H7 (cell line): ENCODE data around the gene SNAP23. TPM values are rescaled to one million over a fixed set of nuclear protein-coding genes. Genes with fewer than 3 reads are reported as not detected.
A peak's percentile ranks its signal among the peaks of the same experiment; 100 is the strongest.

Source experiments
- DNase-seq: peaks from one replicate; pipeline ENCODE4 v3.0.0; 2012
- H3K27me3 ChIP-seq: 2 replicates; pipeline ENCODE4 v1.6.0; 2011; ENCODE audit warnings: mild to moderate bottlenecking, low read length; ENCODE audit not compliant: control insufficient read depth, insufficient read depth
- H3K36me3 ChIP-seq: replicated peaks from 2 replicates; pipeline ENCODE4 v1.5.1; 2011; ENCODE audit warnings: low read length; ENCODE audit not compliant: control insufficient read depth, insufficient read depth
- H3K4me3 ChIP-seq: 2 replicates; pipeline ENCODE4 v1.5.1; 2011; ENCODE audit warnings: low read depth, mild to moderate bottlenecking, control low read depth, low read length, moderate library complexity; ENCODE audit not compliant: insufficient read depth
- total RNA-seq: library from RNA; depleted of rRNA; stranded (reverse); fragments of >200 nt; shearing (Covaris generic); gene quantifications from 2 replicates; pipeline ENCODE4 v1.2.3, GENCODE V29; 2014

Gene SNAP23
- total RNA-seq, 1 experiment from 2014 or later = 62.0 TPM

GRCh38 chr15:42483677-42484076 lies 11.8 kb upstream of the SNAP23 start:
- no peak for DNase-seq

DNA sequence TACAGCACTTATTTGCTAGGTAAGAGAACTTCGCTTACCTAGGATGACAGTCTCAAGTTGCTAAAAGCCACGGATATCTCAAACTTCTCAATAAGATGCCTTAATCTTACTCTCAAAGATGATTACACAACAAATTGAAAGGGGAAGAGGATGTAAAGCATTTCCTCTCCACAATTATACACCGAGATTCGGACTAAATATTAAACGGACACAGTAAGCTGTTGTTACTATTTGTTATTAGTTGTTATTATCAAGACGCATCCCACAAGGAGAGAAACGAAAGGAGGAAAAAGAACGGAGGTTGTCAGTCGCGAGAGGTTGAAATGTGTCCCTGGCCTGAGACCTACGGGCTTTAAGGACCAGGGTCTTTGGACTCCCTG lies 5.2 kb upstream of the SNAP23 start:
- Histone ChIP-seq H3K36me3 (no peaks in the 10 kb centered on the region), H3K4me3 (peak overlapping the region; percentile 92), H3K27me3 (no peaks in the 10 kb centered on the region)
- no peak for DNase-seq

More at GRCh38 chr15:42483677-42484076, 11.8 kb upstream of the SNAP23 start:
- no peak overlapping the region for H3K4me3 ChIP-seq
- H3K36me3 ChIP-seq = no peaks in the 10 kb centered on the region
- no peaks in the 10 kb centered on the region for H3K27me3 ChIP-seq

DNA sequence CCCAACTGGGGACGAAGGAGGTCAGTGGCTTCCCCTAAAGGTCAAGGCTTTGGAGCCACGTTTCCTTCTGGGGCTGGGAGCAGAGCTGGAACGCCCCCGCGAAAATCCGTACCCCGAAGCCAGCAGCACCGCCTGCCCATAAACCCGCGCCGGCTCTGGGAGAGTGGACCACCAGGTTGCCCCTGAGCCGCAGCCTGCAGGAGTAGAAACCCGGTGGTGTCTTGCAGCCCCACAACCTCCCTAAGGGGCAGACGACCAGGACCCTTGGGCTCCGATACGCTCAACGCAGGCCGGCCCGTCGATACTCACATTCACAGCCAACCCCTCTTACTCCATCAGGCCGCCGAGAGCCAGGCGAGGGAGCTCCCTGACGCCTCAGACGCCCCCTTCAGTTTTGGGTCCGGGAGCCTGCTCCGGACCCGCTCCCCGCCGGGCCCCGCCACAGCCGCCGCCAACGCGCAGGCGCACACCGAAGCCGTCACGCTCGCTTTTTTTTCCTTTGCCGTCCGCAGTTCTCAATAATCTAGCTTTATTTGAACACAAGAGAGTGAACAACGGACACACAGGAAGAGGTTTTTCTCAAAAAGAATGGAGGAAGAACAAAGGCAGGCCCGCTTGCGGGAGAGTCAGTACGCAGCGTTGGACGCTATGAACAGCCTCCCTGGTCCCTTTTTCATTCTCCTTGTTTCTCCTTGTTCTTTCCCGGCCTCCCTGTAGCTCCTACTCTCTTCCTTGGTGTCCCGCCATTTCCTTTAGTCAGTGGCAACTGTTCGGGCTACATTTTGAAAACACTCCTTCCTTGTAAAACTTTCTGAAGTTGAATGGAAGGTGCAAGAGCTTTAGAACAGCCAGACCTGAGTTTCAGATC lies 4.5 kb upstream of the SNAP23 start, which contains the start of gene ZNF106:
ZNF106 (minus strand) TSS at position 471 of the 868 bp plus-strand sequence. CDS start 18,852 bp downstream, outside the sequence.
- DNase-seq = peak; percentile 96
- Histone ChIP-seq H3K4me3 (peak within 1 kb of the TSS; percentile 92), H3K27me3 (no peaks in the 10 kb centered on the region), H3K36me3 (no peaks in the 10 kb centered on the region)

- Histone ChIP-seq H3K4me3 (peak overlapping the region; percentile 92), H3K27me3 (no peaks in the 10 kb centered on the region), H3K36me3 (no peaks in the 10 kb centered on the region)
- no peak for DNase-seq
These were observed 3.8 kb upstream of the SNAP23 start for GRCh38 chr15:42491539-42492225.

GRCh38 chr15:42493679-42494078 lies 1.8 kb upstream of the SNAP23 start:
- Histone ChIP-seq H3K36me3 (no peaks in the 10 kb centered on the region), H3K27me3 (no peaks in the 10 kb centered on the region), H3K4me3 (no peak overlapping the region)
- no peak for DNase-seq

- Histone ChIP-seq H3K4me3 (peak overlapping the region; percentile 68), H3K27me3 (no peaks in the 10 kb centered on the region), H3K36me3 (no peaks in the 10 kb centered on the region)
- DNase-seq = peak; percentile 30
These were observed 455 bp upstream of the SNAP23 start for GRCh38 chr15:42494998-42495360.

DNA sequence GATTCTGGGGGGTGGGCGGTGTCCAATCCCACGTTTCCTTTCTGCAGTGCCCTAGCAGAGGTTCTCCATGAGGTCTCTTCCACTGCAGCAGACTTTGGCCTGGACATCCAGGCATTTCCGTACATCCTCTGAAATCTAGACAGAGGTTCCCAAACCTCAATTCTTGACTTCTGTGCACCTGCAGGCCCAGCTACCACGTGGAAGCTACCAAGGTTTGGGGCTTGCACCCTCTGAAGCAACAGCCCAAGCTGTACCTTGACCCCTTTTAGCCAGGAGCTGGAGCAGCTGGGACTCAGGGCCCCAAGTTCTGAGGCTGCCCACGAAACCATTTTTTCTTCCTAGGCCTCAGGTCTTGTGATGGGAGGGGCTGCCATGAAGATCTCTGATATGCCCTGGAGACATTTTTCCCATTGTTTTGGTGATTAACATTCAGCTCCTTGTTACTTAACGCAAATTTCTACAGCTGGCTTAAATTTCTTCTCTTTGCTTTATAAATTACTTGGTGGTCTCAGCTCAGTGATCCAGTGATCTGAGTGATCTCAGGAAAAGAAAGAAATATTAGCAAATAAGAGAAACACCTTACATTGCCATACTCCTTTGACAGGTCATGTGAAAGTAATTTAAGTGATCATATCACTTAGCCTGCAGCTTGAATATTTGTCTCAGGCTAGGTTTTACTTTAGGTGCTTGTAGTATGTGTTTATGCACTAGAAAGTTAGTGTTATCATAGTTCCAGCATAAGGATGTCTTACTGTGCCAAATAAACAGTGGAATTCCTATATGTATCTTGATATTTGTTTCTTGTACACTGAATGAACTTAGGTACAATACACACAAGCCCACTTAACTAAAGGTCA lies 3.0 kb downstream of the SNAP23 start:
- Histone ChIP-seq H3K36me3 (no peaks in the 10 kb centered on the region), H3K27me3 (no peaks in the 10 kb centered on the region), H3K4me3 (no peak overlapping the region)
- DNase-seq = no peak

- no peak for DNase-seq
- no peak overlapping the region for H3K4me3 ChIP-seq
- H3K36me3 ChIP-seq = no peaks in the 10 kb centered on the region
- H3K27me3 ChIP-seq = no peaks in the 10 kb centered on the region
These were observed 4.6 kb downstream of the SNAP23 start for GRCh38 chr15:42499858-42500609.

- Histone ChIP-seq H3K36me3 (no peaks in the 10 kb centered on the region), H3K27me3 (no peaks in the 10 kb centered on the region), H3K4me3 (no peak overlapping the region)
- no peak for DNase-seq
These were observed 7.0 kb downstream of the SNAP23 start for GRCh38 chr15:42502477-42502876.

DNA sequence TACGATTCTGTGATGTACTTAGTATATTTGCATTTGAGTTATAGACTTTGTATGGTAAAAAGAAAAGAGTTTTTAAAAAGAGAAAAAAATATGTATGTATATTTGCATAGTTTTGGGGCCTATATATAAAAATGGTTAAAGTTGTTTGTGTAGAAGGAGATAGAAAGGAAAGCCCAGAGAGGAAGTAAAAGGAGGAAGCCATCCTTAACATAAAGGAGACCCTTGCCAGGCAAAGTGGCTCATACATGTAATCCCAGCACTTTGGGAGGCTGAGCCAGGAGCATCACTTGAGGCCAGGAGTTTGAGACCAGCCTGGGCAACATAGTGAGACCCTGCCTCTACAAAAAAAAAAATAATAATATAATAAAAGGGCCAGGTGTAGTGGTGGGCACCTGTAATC lies 8.4 kb downstream of the SNAP23 start:
- no peak for DNase-seq
- Histone ChIP-seq H3K36me3 (no peaks in the 10 kb centered on the region), H3K27me3 (no peaks in the 10 kb centered on the region), H3K4me3 (no peak overlapping the region)

- no peak for DNase-seq
- no peak overlapping the region for H3K4me3 ChIP-seq
- H3K27me3 ChIP-seq = no peaks in the 10 kb centered on the region
- no peaks in the 10 kb centered on the region for H3K36me3 ChIP-seq
These were observed 9.2 kb downstream of the SNAP23 start for GRCh38 chr15:42504631-42505030.

DNA sequence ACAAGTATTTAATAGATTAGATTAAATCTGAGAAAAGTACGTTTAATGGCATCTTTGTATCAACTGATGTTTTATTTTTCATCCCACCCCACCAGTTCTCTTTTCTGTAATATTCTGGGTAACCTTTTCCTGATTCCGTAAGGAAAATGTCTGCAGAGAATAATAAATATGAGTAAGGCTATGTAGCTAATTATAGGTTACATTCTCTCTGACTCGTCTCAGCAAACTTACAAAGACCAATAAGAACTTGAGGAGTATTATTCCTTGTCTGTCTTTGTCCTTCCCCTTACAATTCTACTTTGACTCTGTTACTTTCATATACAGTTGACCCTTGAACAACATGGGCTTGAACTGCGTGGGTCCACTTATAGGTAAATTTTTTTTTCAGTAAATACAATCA lies 12.1 kb downstream of the SNAP23 start:
- no peak for DNase-seq
- H3K27me3 ChIP-seq = no peaks in the 10 kb centered on the region
- H3K36me3 ChIP-seq = no peaks in the 10 kb centered on the region
- H3K4me3 ChIP-seq = no peak overlapping the region

- Histone ChIP-seq H3K36me3 (no peaks in the 10 kb centered on the region), H3K4me3 (no peak overlapping the region), H3K27me3 (no peaks in the 10 kb centered on the region)
- DNase-seq = no peak
These were observed 12.8 kb downstream of the SNAP23 start for GRCh38 chr15:42508263-42508690.
